LoVo (cell line): ENCODE data around the gene CCND2.
A peak's percentile ranks its signal among the peaks of the same experiment; 100 is the strongest.
"Not testable (repeated sequence)": the region's sequence is repeated elsewhere in the genome, so short reads cannot be mapped to it uniquely, and the experiment has no call there.

Experiments
- DNase-seq: peaks from one replicate; pipeline ENCODE4 v3.0.0-alpha.2; 2016; ENCODE audit warnings: low spot score

The CCND2 gene

GRCh38 chr12:4273652-4274395 is at the start of gene CCND2:
Gene CCND2 (plus strand): TSS chr12:4273762. CDS start chr12:4274041, 279 bp downstream.
- peak; percentile 88 for DNase-seq

GRCh38 chr12:4224206-4224889 is 49.2 kb upstream of the CCND2 start:
- DNase-seq, result no peak

- no peak for DNase-seq
Measured at GRCh38 chr12:4225571-4225970, 48.0 kb upstream of the CCND2 start.

- no peak for DNase-seq
Measured at GRCh38 chr12:4227046-4227445, 46.5 kb upstream of the CCND2 start.

GRCh38 chr12:4228122-4228580 is 45.4 kb upstream of the CCND2 start:
- DNase-seq, result no peak

GRCh38 chr12:4230526-4230925 is 43.0 kb upstream of the CCND2 start:
- no peak for DNase-seq

- no peak for DNase-seq
Measured at GRCh38 chr12:4238577-4238976, 35.0 kb upstream of the CCND2 start.

GRCh38 chr12:4239746-4240145 is 33.8 kb upstream of the CCND2 start:
- DNase-seq, result no peak

- DNase-seq, result no peak
Measured at GRCh38 chr12:4240161-4240783, 33.3 kb upstream of the CCND2 start.

GRCh38 chr12:4240981-4241380 is 32.6 kb upstream of the CCND2 start:
- DNase-seq, result no peak

GRCh38 chr12:4241592-4241991 is 32.0 kb upstream of the CCND2 start:
- DNase-seq, result no peak

GRCh38 chr12:4242595-4242994 is 31.0 kb upstream of the CCND2 start:
- DNase-seq, result no peak

GRCh38 chr12:4243091-4243490 is 30.5 kb upstream of the CCND2 start:
- no peak for DNase-seq

GRCh38 chr12:4243491-4244100 is 30.0 kb upstream of the CCND2 start:
- DNase-seq, result not testable (repeated sequence)

- DNase-seq, result no peak
Measured at GRCh38 chr12:4244868-4245267, 28.7 kb upstream of the CCND2 start.

GRCh38 chr12:4245446-4245845 is 28.1 kb upstream of the CCND2 start:
- DNase-seq, result no peak

- no peak for DNase-seq
Measured at GRCh38 chr12:4246116-4246515, 27.4 kb upstream of the CCND2 start.

GRCh38 chr12:4250691-4251090 is 22.9 kb upstream of the CCND2 start:
- DNase-seq, result no peak

GRCh38 chr12:4251216-4251891 is 22.2 kb upstream of the CCND2 start:
- no peak for DNase-seq

GRCh38 chr12:4251967-4252366 is 21.6 kb upstream of the CCND2 start:
- DNase-seq, result no peak

- DNase-seq, result no peak
Measured at GRCh38 chr12:4252601-4253000, 21.0 kb upstream of the CCND2 start.
